Renal cortex interstitium (tissue), 11 donors: ENCODE results near the gene CA14. TPM values are rescaled to one million over a fixed set of nuclear protein-coding genes. Genes with fewer than 3 reads are reported as not detected.
A peak's percentile ranks its signal among the peaks of the same experiment; 100 is the strongest.
"Not testable (repeated sequence)": the region's sequence is repeated elsewhere in the genome, so short reads cannot be mapped to it uniquely, and the experiment has no call there.

Experiments
- DNase-seq, 11 donors: peaks; one replicate each; pipeline ENCODE4 v3.0.0-alpha.2; 2013; ENCODE audit warnings: low read depth in 9 of 11, low spot score in 4 of 11; ENCODE audit errors: extremely low read depth in 1 of 11
- polyA plus RNA-seq, 3 donors: library from polyadenylated mRNA; unstranded; fragments of 120-200 nt; gene quantifications; one replicate each; pipeline ENCODE4 v1.2.1, GENCODE V29; 2013; ENCODE audit not compliant: insufficient read length in 3 of 3

CA14 gene
- polyA plus RNA-seq, 3 donors: 6.6 to 9.2 (median 8.0) TPM

- DNase-seq: peak; percentile 87 to 98 (median 95)
These were observed 11.3 kb downstream of the CA14 start, which contains the start of gene APH1A for GRCh38 chr1:150268705-150269403. TSS of gene APH1A (minus strand) at chr1:150269016. CDS start at chr1:150268810, 206 bp downstream.

- DNase-seq: no peak
These were observed 11.9 kb downstream of the CA14 start for GRCh38 chr1:150269451-150269850.

- no peak for DNase-seq
These were observed 13.9 kb downstream of the CA14 start for GRCh38 chr1:150271291-150271959.

GRCh38 chr1:150273311-150273710, 15.7 kb downstream of the CA14 start:
- DNase-seq: no peak

- no peak for DNase-seq
These were observed 22.6 kb downstream of the CA14 start for GRCh38 chr1:150280138-150280707.

GRCh38 chr1:150281221-150281757, 23.7 kb downstream of the CA14 start:
- DNase-seq: peak in 2 of 11 donors; percentile 55 to 62

GRCh38 chr1:150281758-150282557, 24.4 kb downstream of the CA14 start, which contains the start of gene CIART:
TSS of gene CIART (plus strand) at chr1:150282554. CDS start at chr1:150283268, 714 bp downstream.
- DNase-seq: peak; percentile 83 to 98 (median 94)

GRCh38 chr1:150282558-150282958, 25.0 kb downstream of the CA14 start:
- DNase-seq: peak in 1 of 11 donors; percentile 60

GRCh38 chr1:150283260-150283659, 25.7 kb downstream of the CA14 start:
- DNase-seq: no peak

- no peak for DNase-seq
These were observed 30.8 kb downstream of the CA14 start for GRCh38 chr1:150288382-150288781.

- DNase-seq: no peak
These were observed 31.2 kb downstream of the CA14 start for GRCh38 chr1:150288822-150289221.

GRCh38 chr1:150293433-150294253, 36.1 kb downstream of the CA14 start, which contains the start of gene MRPS21:
TSS of gene MRPS21 (plus strand) at chr1:150293861. CDS start at chr1:150294367, 506 bp downstream.
- peak; percentile 88 to 97 (median 93) for DNase-seq

GRCh38 chr1:150295476-150295875, 37.9 kb downstream of the CA14 start:
- no peak for DNase-seq

GRCh38 chr1:150299716-150300115, 42.1 kb downstream of the CA14 start:
- no peak for DNase-seq

GRCh38 chr1:150302338-150302737, 44.8 kb downstream of the CA14 start:
- no peak for DNase-seq

GRCh38 chr1:150302902-150303301, 45.3 kb downstream of the CA14 start:
- no peak for DNase-seq

- DNase-seq: not testable (repeated sequence)
These were observed 51.0 kb downstream of the CA14 start for GRCh38 chr1:150308585-150308984.
